ENCODE measurements around the gene BBS12. TPM values are rescaled to one million over a fixed set of nuclear protein-coding genes. Genes with fewer than 3 reads are reported as not detected.
"Not testable (repeated sequence)": the region's sequence is repeated elsewhere in the genome, so short reads cannot be mapped to it uniquely, and the experiment has no call there.

The BBS12 gene
- total RNA-seq, 1 donor from 2014 or later, result 6.0 TPM

- no peak for DNase-seq
Measured at GRCh38 chr4:122766353-122766705, 33.8 kb downstream of the BBS12 start.

GRCh38 chr4:122766950-122767349 lies 34.4 kb downstream of the BBS12 start:
- no peak for DNase-seq

DNA sequence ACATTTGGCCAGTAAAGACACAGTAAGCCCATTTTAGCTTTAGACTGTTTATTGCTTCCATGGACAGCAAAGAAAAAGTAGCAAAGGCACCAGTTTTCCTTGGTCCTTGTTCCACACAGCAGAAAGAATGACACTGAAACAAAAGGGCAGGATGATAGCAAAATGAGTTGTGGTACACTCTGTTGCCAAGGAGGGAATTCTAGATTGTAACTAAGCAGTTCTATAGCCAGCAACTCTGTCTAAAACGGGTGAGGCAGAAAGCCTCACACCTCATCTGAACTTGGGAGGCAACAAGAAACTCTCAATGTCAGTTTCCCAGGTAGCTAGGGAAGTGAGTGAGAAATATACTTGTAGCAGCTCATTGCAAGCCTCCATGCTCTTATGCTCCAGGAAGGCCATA lies 39.2 kb downstream of the BBS12 start:
- no peak for DNase-seq

- DNase-seq, result no peak
Measured at GRCh38 chr4:122772311-122772710, 39.8 kb downstream of the BBS12 start.

DNA sequence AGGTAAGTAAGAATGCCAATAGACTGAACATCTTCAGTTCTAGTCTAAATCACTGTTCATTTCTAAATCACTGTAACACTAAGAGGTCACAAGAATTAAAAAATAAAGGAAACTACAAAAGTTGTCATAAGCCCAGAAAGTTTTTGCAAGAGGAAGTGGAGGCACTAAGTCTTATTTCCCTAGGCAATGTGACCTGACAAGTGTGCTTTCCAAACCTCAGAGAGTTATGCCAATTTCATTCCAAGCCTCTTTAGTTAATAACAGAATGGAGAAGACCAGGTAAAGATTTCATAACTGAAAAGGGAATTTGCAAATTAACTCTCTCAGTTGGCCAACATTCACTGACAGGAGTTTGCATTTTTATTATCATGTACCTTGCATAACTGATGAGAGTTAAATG lies 40.5 kb downstream of the BBS12 start:
- no peak for DNase-seq

DNA sequence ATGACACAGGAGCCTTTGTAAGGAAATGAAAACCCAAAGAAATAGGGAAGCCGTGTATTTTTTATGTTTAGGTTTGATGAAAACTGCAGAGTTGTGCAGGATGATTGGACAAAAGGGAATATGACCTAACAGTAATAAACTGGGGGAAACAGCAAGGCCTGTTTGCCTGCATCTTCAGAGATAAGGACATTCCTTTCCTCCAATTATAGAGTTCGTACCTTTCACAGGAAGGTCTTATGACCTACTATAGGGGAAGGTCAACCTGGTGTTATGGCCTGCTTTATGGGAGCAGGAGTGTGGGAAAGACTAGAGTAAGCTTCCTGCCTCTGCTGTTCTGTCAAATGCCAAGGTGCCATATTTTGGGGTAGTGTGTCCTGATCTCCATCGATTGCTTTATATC lies 42.5 kb downstream of the BBS12 start:
- DNase-seq, result peak; percentile 85

GRCh38 chr4:122775987-122776836 lies 43.7 kb downstream of the BBS12 start:
- no peak for DNase-seq

DNA sequence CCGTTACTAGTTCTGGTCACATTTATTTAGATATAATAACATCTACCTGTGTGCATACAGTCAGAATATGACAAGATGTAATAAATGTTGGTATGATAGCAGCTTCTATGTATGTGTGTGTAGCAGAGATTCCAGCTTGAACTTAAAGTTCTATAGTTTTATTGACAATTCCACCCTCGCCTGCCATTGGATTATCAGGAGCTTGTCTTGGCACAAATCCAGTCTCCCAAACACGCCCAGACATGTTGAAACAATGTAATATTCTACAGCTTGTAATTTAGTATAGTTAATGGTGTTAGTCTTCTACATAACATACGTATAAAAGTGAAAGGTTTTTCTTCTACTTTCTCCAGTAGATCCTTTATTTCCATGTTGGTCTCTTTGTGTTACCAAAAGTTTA lies 44.4 kb downstream of the BBS12 start:
- peak; percentile 71 for DNase-seq

- no peak for DNase-seq
Measured at GRCh38 chr4:122777846-122778673, 45.6 kb downstream of the BBS12 start.

GRCh38 chr4:122781486-122781885 lies 49.0 kb downstream of the BBS12 start:
- no peak for DNase-seq

- DNase-seq, result peak; percentile 94
Measured at GRCh38 chr4:122783301-122784215, 51.1 kb downstream of the BBS12 start.

DNA sequence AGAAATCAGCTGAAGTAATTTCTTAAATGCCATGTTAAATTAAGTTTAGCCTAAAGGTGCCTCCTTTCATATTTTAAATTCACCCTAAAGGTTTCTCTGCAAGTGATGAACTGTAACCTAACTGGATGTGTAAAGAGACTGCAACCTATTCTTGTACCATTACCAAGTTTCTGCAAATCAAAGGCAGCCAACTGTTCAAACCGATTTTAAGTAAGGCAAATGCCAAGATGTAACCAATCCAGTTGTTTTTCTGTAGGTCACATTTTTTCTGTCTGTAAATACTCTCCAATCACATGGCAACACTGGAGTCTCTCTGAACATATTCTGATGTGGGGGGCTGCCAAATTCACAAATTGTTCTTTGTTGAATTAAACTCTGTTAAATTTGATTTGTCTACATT lies 51.8 kb downstream of the BBS12 start:
- DNase-seq, result no peak

DNA sequence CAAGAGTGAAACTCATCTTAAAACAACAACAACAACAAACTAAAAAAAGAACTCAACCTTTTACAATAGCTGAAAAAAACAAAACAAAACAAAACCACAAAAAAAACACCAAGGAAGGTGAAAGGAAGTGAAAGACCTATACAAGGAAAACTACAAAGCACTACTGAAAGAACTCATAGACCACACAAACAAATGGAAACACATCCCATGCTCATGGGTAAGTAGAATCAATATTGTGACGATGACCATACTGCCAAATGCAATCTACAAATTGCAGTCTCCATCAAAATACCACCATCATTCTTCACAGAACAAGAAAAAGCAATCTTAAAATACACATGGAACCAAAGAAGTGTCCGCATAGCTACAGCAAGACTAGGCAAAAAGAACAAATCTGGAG lies 52.6 kb downstream of the BBS12 start:
- no peak for DNase-seq

DNA sequence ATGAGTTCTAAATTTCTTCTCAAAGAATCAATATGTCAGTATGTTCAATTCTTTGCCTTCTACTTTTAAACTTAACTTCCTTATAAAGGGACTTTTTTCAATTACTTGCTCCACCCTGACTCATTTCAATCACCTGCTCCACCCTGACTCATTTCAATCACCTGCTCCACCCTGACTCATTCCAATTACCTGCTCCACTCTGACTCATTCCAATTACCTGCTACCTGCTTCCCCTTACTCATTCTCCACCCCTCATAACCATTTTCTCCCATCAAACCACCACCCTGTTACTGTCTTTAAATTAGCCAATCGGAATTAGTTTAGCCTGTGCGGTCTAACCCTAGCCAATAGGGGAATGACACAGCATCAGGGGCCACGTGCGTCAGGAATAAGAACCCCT lies 53.8 kb downstream of the BBS12 start:
- not testable (repeated sequence) for DNase-seq

GRCh38 chr4:122786920-122787319 lies 54.4 kb downstream of the BBS12 start:
- DNase-seq, result not testable (repeated sequence)

GRCh38 chr4:122787940-122788339 lies 55.4 kb downstream of the BBS12 start:
- no peak for DNase-seq

DNA sequence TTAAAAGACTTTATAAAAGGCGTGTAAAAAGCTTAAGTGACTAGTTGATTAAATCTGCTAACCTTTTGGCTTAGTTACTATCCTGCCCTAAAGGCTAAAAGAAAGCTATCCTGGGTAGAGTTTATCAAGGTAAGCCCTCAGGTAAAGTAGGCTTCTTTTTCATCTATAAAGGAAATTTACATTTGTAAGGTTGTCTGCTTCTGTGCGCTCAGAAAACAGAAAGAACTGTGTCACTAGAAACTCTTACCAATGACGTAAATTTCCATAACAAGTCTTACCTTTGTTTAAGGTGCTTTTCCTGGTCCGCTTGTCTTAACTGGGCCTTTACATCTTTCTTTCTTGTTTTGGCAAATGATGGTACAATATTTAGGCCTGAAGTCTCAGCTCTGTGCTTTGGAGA lies 56.4 kb downstream of the BBS12 start:
- no peak for DNase-seq

GRCh38 chr4:122793811-122794210 lies 61.3 kb downstream of the BBS12 start:
- DNase-seq, result no peak

Data from dermis blood vessel endothelial cell (primary cell).